Esophagus muscularis mucosa (tissue), 4 donors: ENCODE results near the gene ZNF652.

ENCODE experiments used
- CTCF ChIP-seq, 3 experiments: fragments of 200-600 bp in 2 of 3; fragments of 450-650 bp in 1 of 3; sonication (generic) in 2 of 3; IDR thresholded peaks; one replicate each; pipeline ENCODE4 v1.5.1; 2017 to 2019; ENCODE audit warnings: antibody characterized with exemption in 3 of 3, mild to moderate bottlenecking in 2 of 3, moderate library complexity in 1 of 3
- EP300 ChIP-seq: sonication (generic); formaldehyde crosslinking; IDR thresholded peaks from one replicate; pipeline ENCODE4 v1.6.1; 2017; ENCODE audit warnings: antibody characterized with exemption
- POLR2A ChIP-seq: fragments of 450-650 bp; IDR thresholded peaks from one replicate; pipeline ENCODE4 v1.6.1; 2017; ENCODE audit warnings: antibody characterized with exemption, moderate library complexity, mild to moderate bottlenecking, low read depth
- POLR2AphosphoS5 ChIP-seq, 2 donors: sonication (generic); formaldehyde crosslinking; IDR thresholded peaks; one replicate each; pipeline ENCODE4 v1.6.1; 2017; ENCODE audit warnings: antibody characterized with exemption in 2 of 2

GRCh38 chr17:49360796-49361128 is 1.3 kb downstream of the ZNF652 start:
- no peak for TF ChIP-seq CTCF (IDR thresholded peaks at IDR 0.05)
- no peak for TF ChIP-seq POLR2A
- no peak for TF ChIP-seq EP300
- no peak for TF ChIP-seq POLR2AphosphoS5 (IDR thresholded peaks at IDR 0.05)
